GM04504 (cell line): ENCODE results near the gene RAB4B.
"Not testable (repeated sequence)": the region's sequence is repeated elsewhere in the genome, so short reads cannot be mapped to it uniquely, and the experiment has no call there.

Source experiments
- DNase-seq: peaks from one replicate; pipeline ENCODE4 v3.0.0-alpha.2; 2012; ENCODE audit warnings: low read depth

RAB4B gene

GRCh38 chr19:40822704-40823553 lies 44.9 kb downstream of the RAB4B start:
- DNase-seq = not testable (repeated sequence)

GRCh38 chr19:40824916-40825315 lies 46.9 kb downstream of the RAB4B start:
- not testable (repeated sequence) for DNase-seq

GRCh38 chr19:40825460-40826095 lies 47.5 kb downstream of the RAB4B start:
- not testable (repeated sequence) for DNase-seq

GRCh38 chr19:40826312-40826698 lies 48.3 kb downstream of the RAB4B start:
- DNase-seq = not testable (repeated sequence)

GRCh38 chr19:40826699-40827385 lies 48.8 kb downstream of the RAB4B start:
- DNase-seq = not testable (repeated sequence)

- no peak for DNase-seq
Measured at GRCh38 chr19:40827386-40828247, 49.6 kb downstream of the RAB4B start.

- no peak for DNase-seq
Measured at GRCh38 chr19:40829205-40829604, 51.2 kb downstream of the RAB4B start.

GRCh38 chr19:40830741-40831140 lies 52.7 kb downstream of the RAB4B start:
- DNase-seq = not testable (repeated sequence)

- DNase-seq = peak; percentile 98
Measured at GRCh38 chr19:40831502-40832430, 53.7 kb downstream of the RAB4B start.

GRCh38 chr19:40832431-40832790 lies 54.4 kb downstream of the RAB4B start:
- DNase-seq = not testable (repeated sequence)

GRCh38 chr19:40833728-40834533 lies 55.9 kb downstream of the RAB4B start:
- not testable (repeated sequence) for DNase-seq

- no peak for DNase-seq
Measured at GRCh38 chr19:40836754-40837429, 58.8 kb downstream of the RAB4B start.

- DNase-seq = not testable (repeated sequence)
Measured at GRCh38 chr19:40838477-40838876, 60.4 kb downstream of the RAB4B start.

- not testable (repeated sequence) for DNase-seq
Measured at GRCh38 chr19:40842012-40842411, 64.0 kb downstream of the RAB4B start.

GRCh38 chr19:40842997-40843652 lies 65.1 kb downstream of the RAB4B start:
- DNase-seq = not testable (repeated sequence)

GRCh38 chr19:40843653-40844052 lies 65.6 kb downstream of the RAB4B start:
- DNase-seq = not testable (repeated sequence)
